Neutrophil (primary cell): ENCODE data around the gene G6PD.
A peak's percentile ranks its signal among the peaks of the same experiment; 100 is the strongest.

Source experiments
- H3K27ac ChIP-seq: fragments of 200-600 bp; sonication (generic); 2 replicates; pipeline ENCODE4 v1.5.1; 2016; ENCODE audit warnings: mild to moderate bottlenecking, moderate library complexity
- H3K27me3 ChIP-seq: fragments of 200-600 bp; sonication (generic); 2 replicates; pipeline ENCODE4 v1.6.0; 2016; ENCODE audit warnings: mild to moderate bottlenecking
- H3K36me3 ChIP-seq: fragments of 200-600 bp; sonication (generic); 2 replicates; pipeline ENCODE4 v1.5.1; 2017
- H3K4me1 ChIP-seq, 2 experiments: fragments of 200-600 bp in 1 of 2; sonication (generic) in 1 of 2; 1 replicate in 1 of 2; 2 replicates in 1 of 2; pipeline versions ENCODE4 v1.5.1 to v1.6.1; 2013 to 2016; ENCODE audit warnings: low read depth in 1 of 2, low read length in 1 of 2, mild to moderate bottlenecking in 1 of 2, moderate library complexity in 1 of 2; ENCODE audit not compliant: control insufficient read depth in 1 of 2, insufficient read depth in 1 of 2
- H3K4me3 ChIP-seq, 2 experiments: fragments of 200-600 bp in 1 of 2; sonication (generic) in 1 of 2; 1 replicate in 1 of 2; 2 replicates in 1 of 2; pipeline ENCODE4 v1.5.1; 2013 to 2016; ENCODE audit warnings: low read depth in 1 of 2, low read length in 1 of 2, mild to moderate bottlenecking in 1 of 2, moderate library complexity in 1 of 2
- H3K9me3 ChIP-seq: fragments of 200-600 bp; sonication (generic); 2 replicates; pipeline ENCODE4 v1.5.1; 2016
- TF ChIP-seq, protein P1 (sequence below): fragments of 200-600 bp; sonication (generic); IDR thresholded peaks from 2 replicates; pipeline ENCODE4 v1.5.1; 2016; ENCODE audit warnings: antibody characterized with exemption

The G6PD gene

DNA sequence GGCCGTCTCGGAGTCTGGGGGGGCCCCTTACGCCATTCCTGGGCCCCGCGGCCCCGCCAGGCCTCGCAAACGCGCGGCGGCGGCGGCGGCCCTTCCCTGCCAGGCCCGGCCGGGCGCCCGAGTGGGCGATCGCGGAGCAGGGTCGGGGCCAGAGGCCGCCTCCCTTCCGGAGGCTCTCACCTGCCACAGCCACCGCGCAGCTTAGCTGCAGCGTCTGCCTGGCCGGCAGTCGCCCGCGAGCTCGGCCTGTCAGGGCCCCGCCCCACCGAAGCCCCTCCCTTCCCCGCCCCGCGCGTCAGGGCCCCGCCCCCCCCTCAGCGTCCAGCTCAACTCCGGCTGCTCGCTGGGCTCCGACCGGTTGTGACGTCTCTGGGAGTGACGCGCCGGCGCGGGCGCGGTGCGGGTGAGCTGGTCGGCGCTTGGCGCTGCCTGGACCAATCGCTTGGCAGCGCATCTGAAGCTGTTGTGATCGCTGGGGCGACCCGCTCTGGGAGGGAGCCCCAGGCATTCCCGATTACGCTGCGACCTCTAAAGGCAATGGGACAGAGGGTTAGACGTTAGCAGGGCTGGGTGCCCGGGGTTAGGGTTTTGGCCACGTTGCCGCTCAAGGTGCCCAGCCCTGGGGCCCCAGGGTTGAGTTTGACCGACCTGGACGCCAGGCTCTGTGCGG, 56.1 kb downstream of the G6PD start, which contains the start of gene SLC10A3:
Gene SLC10A3, minus strand, starts transcription at position 216 of the 670 bp plus-strand sequence. CDS start 1,689 bp downstream, outside the sequence.
- Histone ChIP-seq H3K4me1 (peaks cover 27 to 35% of the 10 kb centered on the region in 2 experiments), H3K27ac (peak within 1 kb of the TSS; percentile 96), H3K9me3 (no peaks in the 10 kb centered on the region), H3K27me3 (no peaks in the 10 kb centered on the region), H3K4me3 (peak within 1 kb of the TSS; percentile 65 to 69), H3K36me3 (no peaks in the 10 kb centered on the region)
- TF ChIP-seq, protein P1, sequence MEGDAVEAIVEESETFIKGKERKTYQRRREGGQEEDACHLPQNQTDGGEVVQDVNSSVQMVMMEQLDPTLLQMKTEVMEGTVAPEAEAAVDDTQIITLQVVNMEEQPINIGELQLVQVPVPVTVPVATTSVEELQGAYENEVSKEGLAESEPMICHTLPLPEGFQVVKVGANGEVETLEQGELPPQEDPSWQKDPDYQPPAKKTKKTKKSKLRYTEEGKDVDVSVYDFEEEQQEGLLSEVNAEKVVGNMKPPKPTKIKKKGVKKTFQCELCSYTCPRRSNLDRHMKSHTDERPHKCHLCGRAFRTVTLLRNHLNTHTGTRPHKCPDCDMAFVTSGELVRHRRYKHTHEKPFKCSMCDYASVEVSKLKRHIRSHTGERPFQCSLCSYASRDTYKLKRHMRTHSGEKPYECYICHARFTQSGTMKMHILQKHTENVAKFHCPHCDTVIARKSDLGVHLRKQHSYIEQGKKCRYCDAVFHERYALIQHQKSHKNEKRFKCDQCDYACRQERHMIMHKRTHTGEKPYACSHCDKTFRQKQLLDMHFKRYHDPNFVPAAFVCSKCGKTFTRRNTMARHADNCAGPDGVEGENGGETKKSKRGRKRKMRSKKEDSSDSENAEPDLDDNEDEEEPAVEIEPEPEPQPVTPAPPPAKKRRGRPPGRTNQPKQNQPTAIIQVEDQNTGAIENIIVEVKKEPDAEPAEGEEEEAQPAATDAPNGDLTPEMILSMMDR = no peak

GRCh38 chrX:154490021-154490413, 56.6 kb downstream of the G6PD start:
- Histone ChIP-seq H3K36me3 (no peaks in the 10 kb centered on the region), H3K4me1 (peaks cover 33 to 40% of the 10 kb centered on the region in 2 experiments), H3K9me3 (no peaks in the 10 kb centered on the region), H3K27me3 (no peaks in the 10 kb centered on the region), H3K4me3 (peak overlapping the region; percentile 65 to 69), H3K27ac (peak overlapping the region; percentile 96)
- TF ChIP-seq, protein P1 = no peak

DNA sequence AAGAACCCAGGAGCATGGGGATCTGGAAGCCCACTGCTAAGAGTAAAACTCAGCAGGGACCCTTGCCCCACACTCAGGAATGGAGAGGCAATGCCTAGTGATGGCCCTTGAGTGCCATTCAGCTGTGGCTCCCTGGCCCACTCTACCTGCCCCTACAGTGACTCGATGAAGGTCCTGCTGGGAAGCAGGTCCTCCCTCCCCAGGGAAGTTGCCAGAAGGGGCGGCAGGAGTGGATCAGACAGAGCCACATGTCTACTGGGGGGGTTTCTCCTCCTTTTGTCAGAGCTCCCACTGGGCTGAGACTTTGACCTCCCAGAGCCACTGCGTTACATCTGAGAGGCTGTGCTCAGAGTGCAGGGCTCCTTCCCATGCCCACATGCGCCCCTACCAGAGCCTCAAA, 57.5 kb downstream of the G6PD start:
- no peaks in the 10 kb centered on the region for H3K27me3 ChIP-seq
- H3K9me3 ChIP-seq = no peaks in the 10 kb centered on the region
- H3K36me3 ChIP-seq = no peaks in the 10 kb centered on the region
- H3K4me3 ChIP-seq = peak overlapping the region; percentile 65 to 69
- H3K27ac ChIP-seq = peak overlapping the region; percentile 96
- TF ChIP-seq, protein P1 = no peak
- H3K4me1 ChIP-seq = peaks cover 41 to 46% of the 10 kb centered on the region in 2 experiments

DNA sequence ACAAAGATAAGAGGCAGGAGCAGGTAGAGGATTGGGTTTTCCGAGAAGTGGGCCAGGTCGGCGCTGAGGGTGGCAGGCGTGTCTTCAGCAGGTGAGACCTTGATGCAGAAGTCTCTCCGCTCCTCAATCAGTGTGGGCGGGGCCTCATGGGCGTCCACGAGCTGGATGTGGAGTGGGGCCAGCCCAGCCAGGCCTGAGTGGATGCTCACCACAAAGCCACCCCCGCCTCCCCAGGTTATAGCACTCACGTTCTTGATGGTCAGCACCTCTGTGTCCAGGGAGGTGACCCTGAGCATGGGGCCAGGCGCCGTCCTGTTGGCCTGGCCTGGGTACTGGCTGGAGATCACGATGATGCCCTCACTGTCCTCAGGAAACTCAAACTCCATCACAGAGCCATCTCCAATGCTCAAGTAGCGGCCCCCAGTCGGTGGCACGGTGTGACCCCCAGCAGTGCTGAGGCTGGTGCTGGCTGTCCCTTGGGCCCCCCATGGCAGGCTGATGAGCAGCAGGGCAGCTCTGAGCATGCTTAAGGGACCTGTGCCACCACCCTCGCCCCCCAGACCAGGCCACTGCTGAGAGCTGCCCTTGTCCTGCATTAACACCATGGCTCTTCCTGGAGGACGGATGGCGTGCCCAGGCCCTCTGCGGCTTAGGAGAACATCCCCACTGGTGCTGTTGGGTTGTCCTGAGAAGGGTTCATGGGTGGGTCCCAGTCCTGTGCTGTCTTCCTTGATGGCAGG, 58.1 kb downstream of the G6PD start:
- H3K9me3 ChIP-seq = no peaks in the 10 kb centered on the region
- no peaks in the 10 kb centered on the region for H3K36me3 ChIP-seq
- H3K27me3 ChIP-seq = no peaks in the 10 kb centered on the region
- peaks cover 42 to 46% of the 10 kb centered on the region in 2 experiments for H3K4me1 ChIP-seq
- H3K27ac ChIP-seq = no peak overlapping the region
- H3K4me3 ChIP-seq = no peak overlapping the region
- TF ChIP-seq, protein P1 = no peak

DNA sequence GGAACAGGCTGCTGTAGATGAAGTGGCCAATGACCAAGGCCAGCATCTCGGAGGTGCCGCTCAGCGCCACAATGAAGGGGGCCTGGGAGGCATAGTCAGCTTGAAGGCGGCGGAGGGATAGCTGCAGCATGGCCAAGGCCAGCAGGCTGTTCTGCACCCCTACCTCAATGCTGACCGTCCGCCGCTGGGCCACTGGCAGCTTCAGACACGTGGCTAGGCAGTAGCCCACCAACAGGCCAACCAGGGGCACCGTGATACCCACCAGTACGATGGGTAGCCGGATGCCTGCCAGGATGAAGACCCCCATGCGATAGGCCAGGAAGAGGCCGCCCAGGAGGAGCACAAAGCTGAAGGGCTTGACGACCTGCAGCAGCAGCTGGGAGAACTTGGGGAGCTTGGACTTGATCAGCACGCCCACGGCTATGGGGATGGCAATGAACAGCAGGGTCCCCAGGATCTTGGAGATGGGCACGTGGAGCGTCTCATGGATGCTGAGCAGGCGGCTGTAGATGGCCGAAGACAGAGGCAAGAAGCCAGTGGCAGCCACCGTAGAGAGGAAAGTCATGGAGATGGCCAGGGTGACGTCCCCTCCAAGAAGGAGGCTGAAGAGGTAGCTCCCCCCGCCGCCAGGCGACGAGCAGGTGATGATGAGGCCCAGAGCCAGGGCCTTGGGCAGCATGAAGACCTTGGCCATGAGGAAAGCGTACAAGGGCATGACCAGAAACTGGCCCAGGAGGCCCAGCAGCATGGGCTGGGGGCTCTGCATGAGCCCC, 58.9 kb downstream of the G6PD start:
- Histone ChIP-seq H3K4me1 (peaks cover 42 to 46% of the 10 kb centered on the region in 2 experiments), H3K36me3 (no peaks in the 10 kb centered on the region), H3K9me3 (no peaks in the 10 kb centered on the region), H3K27me3 (no peaks in the 10 kb centered on the region), H3K27ac (no peak overlapping the region), H3K4me3 (no peak overlapping the region)
- TF ChIP-seq, protein P1 = no peak
